Occipital lobe (tissue), 2 donors: ENCODE measurements around the gene PRAC2. TPM values are rescaled to one million over a fixed set of nuclear protein-coding genes. Genes with fewer than 3 reads are reported as not detected.
"Not testable (repeated sequence)": the region's sequence is repeated elsewhere in the genome, so short reads cannot be mapped to it uniquely, and the experiment has no call there.

Source experiments
- DNase-seq: peaks from one replicate; lab custom pipeline; 2025; lab: John Stamatoyannopoulos, UW
- total RNA-seq: library from RNA; depleted of rRNA; stranded (reverse); fragments of >200 nt; gene quantifications from one replicate; pipeline ENCODE4 v1.2.3, GENCODE V29; 2014

PRAC2 gene
- not detected for total RNA-seq

- no peak for DNase-seq
Observed at GRCh38 chr17:48722915-48723422, at the start of gene PRAC2. Gene PRAC2 (plus strand): TSS chr17:48723185. CDS start chr17:48724411, 1,226 bp downstream.

- no peak for DNase-seq
Observed at GRCh38 chr17:48676963-48677558, 45.9 kb upstream of the PRAC2 start.

- peak; percentile 23 for DNase-seq
Observed at GRCh38 chr17:48678141-48678971, 44.6 kb upstream of the PRAC2 start.

GRCh38 chr17:48679385-48680096, 43.4 kb upstream of the PRAC2 start:
- DNase-seq: no peak

GRCh38 chr17:48681609-48682008, 41.4 kb upstream of the PRAC2 start:
- no peak for DNase-seq

- no peak for DNase-seq
Observed at GRCh38 chr17:48690655-48691054, 32.3 kb upstream of the PRAC2 start.

GRCh38 chr17:48692049-48692448, 30.9 kb upstream of the PRAC2 start:
- no peak for DNase-seq

GRCh38 chr17:48693178-48693577, 29.8 kb upstream of the PRAC2 start:
- DNase-seq: no peak

GRCh38 chr17:48701864-48702532, 21.0 kb upstream of the PRAC2 start:
- DNase-seq: no peak

- DNase-seq: no peak
Observed at GRCh38 chr17:48704361-48705248, 18.4 kb upstream of the PRAC2 start.

GRCh38 chr17:48711128-48711527, 11.9 kb upstream of the PRAC2 start:
- no peak for DNase-seq

GRCh38 chr17:48715496-48716399, 7.2 kb upstream of the PRAC2 start:
- DNase-seq: no peak

GRCh38 chr17:48716549-48716948, 6.4 kb upstream of the PRAC2 start:
- not testable (repeated sequence) for DNase-seq

GRCh38 chr17:48717367-48718226, 5.4 kb upstream of the PRAC2 start:
- DNase-seq: no peak

GRCh38 chr17:48718227-48718760, 4.7 kb upstream of the PRAC2 start:
- no peak for DNase-seq

- DNase-seq: no peak
Observed at GRCh38 chr17:48718761-48719641, 4.0 kb upstream of the PRAC2 start.

GRCh38 chr17:48719642-48720265, 3.2 kb upstream of the PRAC2 start:
- no peak for DNase-seq
